Activated B cell treated with CpG ODN at 0.5 μM for 24 hours (primary cell): Measurements from ENCODE around the gene RPL11. TPM values are rescaled to one million over a fixed set of nuclear protein-coding genes. Genes with fewer than 3 reads are reported as not detected.

Source experiments
- ATAC-seq: fragments of 200-7000 bp; cut with Tn5 transposase; one replicate; pipeline ENCODE4 v1.10.0; 2021; ENCODE audit warnings: low read depth, mild to moderate bottlenecking, moderate library complexity
- CTCF ChIA-PET: fragments of 350-600 bp; sonication (Branson Sonifier 250); formaldehyde crosslinking; loops from one replicate; lab custom pipeline; 2021; ENCODE audit warnings: antibody characterized with exemption; lab: Charles Lee
- POLR2A ChIA-PET: fragments of 350-600 bp; sonication (Branson Sonifier 250); formaldehyde crosslinking; loops from one replicate; lab custom pipeline; 2021; ENCODE audit warnings: antibody characterized with exemption; lab: Charles Lee
- DNase-seq: peaks from one replicate; pipeline ENCODE4 v3.0.0; 2022
- H3K27ac Mint-ChIP-seq: one replicate; pipeline ENCODE4 v1.8.0; 2020; ENCODE audit warnings: mixed read lengths
- H3K27me3 Mint-ChIP-seq: one replicate; pipeline ENCODE4 v1.8.0; 2021; ENCODE audit warnings: mixed read lengths
- H3K36me3 Mint-ChIP-seq: one replicate; pipeline ENCODE4 v1.8.0; 2021; ENCODE audit warnings: low read depth, mixed read lengths
- H3K4me1 Mint-ChIP-seq: one replicate; pipeline ENCODE4 v1.8.0; 2021; ENCODE audit warnings: mixed read lengths
- H3K4me3 Mint-ChIP-seq: one replicate; pipeline ENCODE4 v1.8.0; 2020; ENCODE audit warnings: mild to moderate bottlenecking, mixed read lengths
- H3K9me3 Mint-ChIP-seq: one replicate; pipeline ENCODE4 v1.8.0; 2020; ENCODE audit warnings: mixed read lengths
- CTCF ChIP-seq: fragments of 200-600 bp; IDR thresholded peaks from one replicate; pipeline ENCODE4 v1.8.0; 2022; ENCODE audit warnings: antibody characterized with exemption, mild to moderate bottlenecking
- intact Hi-C: fragments of 100-400 bp; cut with micrococcal nuclease; formaldehyde crosslinking; loops from one replicate; pipeline ENCODE4 v1.15.1; 2024
- total RNA-seq: library from RNA; stranded (reverse); gene quantifications from 2 replicates; pipeline ENCODE4 v1.2.3, GENCODE V29; 2022

RPL11 gene
- total RNA-seq, 1 donor from 2014 or later: 1,956 TPM

GRCh38 chr1:23692308-23692871 is 784 bp downstream of the RPL11 start:
- H3K36me3 Mint-ChIP-seq: peaks cover 57% of the 10 kb centered on the region
- ChIA-PET CTCF (interaction anchor here (0.7 to 3.5 kb wide), 12 partner anchors 8 to 195 kb away, joined by 3 to 40 read pairs (median 6); partner anchors contain the start of gene ELOA), POLR2A (interaction anchor here (0.6 to 10.8 kb wide), 19 partner anchors 13 to 288 kb away, joined by 3 to 229 read pairs (median 6); partner anchors contain the start of genes ELOA, GALE, HMGCL and PITHD1)
- H3K9me3 Mint-ChIP-seq: no peaks in the 10 kb centered on the region
- no peaks in the 10 kb centered on the region for H3K27me3 Mint-ChIP-seq
- DNase-seq: no peak
- intact Hi-C loops: no loop called here
- TF ChIP-seq CTCF: no peak
- H3K27ac Mint-ChIP-seq: peak overlapping the region; percentile 93
- H3K4me3 Mint-ChIP-seq: peak overlapping the region; percentile 98
- ATAC-seq: no peak
- H3K4me1 Mint-ChIP-seq: peaks cover 51% of the 10 kb centered on the region

GRCh38 chr1:23693599-23693998 is 2.0 kb downstream of the RPL11 start:
- H3K27ac Mint-ChIP-seq: peak overlapping the region; percentile 93
- no peak for ATAC-seq
- ChIA-PET CTCF (interaction anchor here (0.9 to 1.3 kb wide), 2 partner anchors 58 to 59 kb away, joined by 3 to 4 read pairs; no protein-coding TSS in a partner anchor), POLR2A (interaction anchor here (0.5 to 10.8 kb wide), 3 partner anchors 28 to 131 kb away, joined by 4 to 229 read pairs (median 143); partner anchors contain the start of gene ELOA)
- no peak for DNase-seq
- peak overlapping the region; percentile 98 for H3K4me3 Mint-ChIP-seq
- H3K27me3 Mint-ChIP-seq: no peaks in the 10 kb centered on the region
- no peak for TF ChIP-seq CTCF
- peaks cover 69% of the 10 kb centered on the region for H3K36me3 Mint-ChIP-seq
- H3K4me1 Mint-ChIP-seq: peaks cover 58% of the 10 kb centered on the region
- intact Hi-C loops: no loop called here
- no peaks in the 10 kb centered on the region for H3K9me3 Mint-ChIP-seq

GRCh38 chr1:23694371-23694770 is 2.8 kb downstream of the RPL11 start:
- DNase-seq (no peak), ATAC-seq (no peak)
- no peak for TF ChIP-seq CTCF
- peaks cover 58% of the 10 kb centered on the region for H3K4me1 Mint-ChIP-seq
- H3K9me3 Mint-ChIP-seq: no peaks in the 10 kb centered on the region
- intact Hi-C loops: no loop called here
- H3K4me3 Mint-ChIP-seq: peak overlapping the region; percentile 98
- no peaks in the 10 kb centered on the region for H3K27me3 Mint-ChIP-seq
- peaks cover 76% of the 10 kb centered on the region for H3K36me3 Mint-ChIP-seq
- ChIA-PET POLR2A (interaction anchor here (1.0 to 10.8 kb wide), 3 partner anchors 27 to 75 kb away, joined by 3 to 229 read pairs (median 143); partner anchors contain the start of gene ELOA), CTCF (interaction anchor here (0.9 to 1.3 kb wide), 4 partner anchors 57 to 85 kb away, joined by 3 to 4 read pairs (median 4); no protein-coding TSS in a partner anchor)
- no peak overlapping the region for H3K27ac Mint-ChIP-seq

- Mint-ChIP-seq H3K4me1 (peaks cover 65% of the 10 kb centered on the region), H3K27ac (no peak overlapping the region), H3K27me3 (no peaks in the 10 kb centered on the region), H3K36me3 (peaks cover 89% of the 10 kb centered on the region), H3K4me3 (no peak overlapping the region), H3K9me3 (no peaks in the 10 kb centered on the region)
- CTCF ChIA-PET: interaction anchor here (1.1 to 1.3 kb wide), 2 partner anchors 61 to 84 kb away, joined by 3 to 4 read pairs; no protein-coding TSS in a partner anchor
- no peak for TF ChIP-seq CTCF
- POLR2A ChIA-PET: interaction anchor here (0.5 to 10.8 kb wide), 4 partner anchors 25 to 215 kb away, joined by 3 to 229 read pairs (median 74); partner anchors contain the start of gene ELOA
- ATAC-seq: no peak
- DNase-seq: no peak
- intact Hi-C loops: no loop called here
These were observed 4.1 kb downstream of the RPL11 start for GRCh38 chr1:23695667-23696066.

- intact Hi-C loops: no loop called here
- Mint-ChIP-seq H3K27me3 (no peaks in the 10 kb centered on the region), H3K4me3 (no peak overlapping the region), H3K9me3 (no peaks in the 10 kb centered on the region), H3K4me1 (peaks cover 65% of the 10 kb centered on the region), H3K27ac (no peak overlapping the region), H3K36me3 (peaks cover 97% of the 10 kb centered on the region)
- TF ChIP-seq CTCF: no peak
- ATAC-seq (no peak), DNase-seq (no peak)
- ChIA-PET CTCF (interaction anchor here (0.5 to 1.0 kb wide), 2 partner anchors 48 to 49 kb away, joined by 3 read pairs; no protein-coding TSS in a partner anchor), POLR2A (interaction anchor here (1.0 to 10.8 kb wide), 3 partner anchors 25 to 75 kb away, joined by 3 to 229 read pairs (median 143); partner anchors contain the start of gene ELOA)
These were observed 4.9 kb downstream of the RPL11 start for GRCh38 chr1:23696335-23696989.
